SK-N-SH (cell line): ENCODE results near the gene DSG3.

Experiments used
- CTCF ChIP-seq: fragments of 200-600 bp; sonication (generic); IDR thresholded peaks from 2 replicates; pipeline ENCODE4 v1.6.1; 2017; ENCODE audit warnings: antibody characterized with exemption, mild to moderate bottlenecking, moderate library complexity
- EP300 ChIP-seq, 2 experiments: IDR thresholded peaks; 2 replicates each; pipeline versions ENCODE4 v1.4.0 to v1.6.1; 2012; ENCODE audit warnings: borderline replicate concordance in 1 of 2, low read depth in 1 of 2, low read length in 1 of 2
- MXI1 ChIP-seq: IDR thresholded peaks from 2 replicates; pipeline ENCODE4 v1.6.1; 2012; ENCODE audit warnings: mild to moderate bottlenecking, low read depth, low read length, improper control_type of control experiment
- NRF1 ChIP-seq: IDR thresholded peaks from 2 replicates; pipeline ENCODE4 v1.6.1; 2012; ENCODE audit warnings: low read depth, mild to moderate bottlenecking, low read length
- TCF12 ChIP-seq: IDR thresholded peaks from 2 replicates; pipeline ENCODE4 v1.4.0; 2012

GRCh38 chr18:31432316-31432715 lies 15.2 kb upstream of the DSG3 start:
- no peak for TF ChIP-seq CTCF
- no peak for TF ChIP-seq MXI1
- TF ChIP-seq TCF12 = no peak
- no peak for TF ChIP-seq EP300 (IDR thresholded peaks at IDR 0.05; ENCODE audit: borderline replicate concordance in 1 of 2, low read depth in 1 of 2, low read length in 1 of 2)
- TF ChIP-seq NRF1 = no peak
